Type B pancreatic cell (in vitro differentiated cells): ENCODE measurements around the gene SHANK2. TPM values are rescaled to one million over a fixed set of nuclear protein-coding genes. Genes with fewer than 3 reads are reported as not detected.

Experiments used
- DNase-seq: peaks from one replicate; pipeline ENCODE4 v3.0.0; 2021; ENCODE audit warnings: mixed read lengths; ENCODE audit not compliant: unreplicated experiment; ENCODE audit errors: extremely low spot score
- H3K27ac Mint-ChIP-seq: 2 replicates; pipeline ENCODE4 v1.8.0; 2021; ENCODE audit warnings: mild to moderate bottlenecking, mixed read lengths
- H3K27me3 Mint-ChIP-seq: 2 replicates; pipeline ENCODE4 v1.8.0; 2021; ENCODE audit warnings: mixed read lengths
- H3K36me3 Mint-ChIP-seq: 2 replicates; pipeline ENCODE4 v1.8.0; 2021; ENCODE audit warnings: mixed read lengths
- H3K4me1 Mint-ChIP-seq: one replicate; pipeline ENCODE4 v1.8.0; 2021; ENCODE audit warnings: mixed read lengths; ENCODE audit not compliant: unreplicated experiment
- H3K4me3 Mint-ChIP-seq: 2 replicates; pipeline ENCODE4 v1.8.0; 2021; ENCODE audit warnings: mild to moderate bottlenecking, mixed read lengths
- H3K9me3 Mint-ChIP-seq: 2 replicates; pipeline ENCODE4 v1.8.0; 2021; ENCODE audit warnings: mixed read lengths
- total RNA-seq: library from RNA; stranded (reverse); gene quantifications from 2 replicates; pipeline ENCODE4 v1.2.1, GENCODE V29; 2021; ENCODE audit warnings: low replicate concordance
- TF ChIP-seq, protein P1 (sequence below): fragments of 200-600 bp; sonication (generic); conservative IDR thresholded peaks from 2 replicates; pipeline ENCODE4 v1.5.0; 2021; ENCODE audit warnings: antibody characterized with exemption, mild to moderate bottlenecking

SHANK2 gene
- total RNA-seq, 1 donor from 2014 or later = 49.4 TPM

DNA sequence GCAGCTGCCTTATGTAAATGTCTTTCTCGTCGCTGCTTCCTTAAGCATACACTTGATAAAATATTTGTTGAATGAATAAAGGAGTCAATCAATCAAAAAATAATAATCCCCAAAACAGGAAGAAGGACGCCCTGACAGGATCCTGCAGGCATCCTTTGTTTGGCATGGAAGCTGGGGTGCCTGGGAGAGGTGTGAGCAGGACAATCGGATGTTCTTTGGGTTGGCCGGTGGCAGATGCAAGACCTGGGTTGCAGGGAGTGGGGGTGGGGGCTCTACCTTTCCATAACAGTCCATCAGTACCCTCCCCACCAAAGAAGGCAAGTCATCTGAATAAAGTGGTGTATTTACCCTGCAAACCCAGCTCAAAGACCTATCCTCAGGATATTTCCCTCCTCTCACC, 1.4 kb upstream of the SHANK2 start:
- Mint-ChIP-seq H3K27me3 (peaks cover 26% of the 10 kb centered on the region), H3K4me3 (peak overlapping the region; percentile 88), H3K27ac (peak overlapping the region; percentile 94), H3K9me3 (peaks cover 5% of the 10 kb centered on the region), H3K4me1 (peaks cover 39% of the 10 kb centered on the region), H3K36me3 (peaks cover 4% of the 10 kb centered on the region)
- no peak for DNase-seq
- TF ChIP-seq, protein P1, sequence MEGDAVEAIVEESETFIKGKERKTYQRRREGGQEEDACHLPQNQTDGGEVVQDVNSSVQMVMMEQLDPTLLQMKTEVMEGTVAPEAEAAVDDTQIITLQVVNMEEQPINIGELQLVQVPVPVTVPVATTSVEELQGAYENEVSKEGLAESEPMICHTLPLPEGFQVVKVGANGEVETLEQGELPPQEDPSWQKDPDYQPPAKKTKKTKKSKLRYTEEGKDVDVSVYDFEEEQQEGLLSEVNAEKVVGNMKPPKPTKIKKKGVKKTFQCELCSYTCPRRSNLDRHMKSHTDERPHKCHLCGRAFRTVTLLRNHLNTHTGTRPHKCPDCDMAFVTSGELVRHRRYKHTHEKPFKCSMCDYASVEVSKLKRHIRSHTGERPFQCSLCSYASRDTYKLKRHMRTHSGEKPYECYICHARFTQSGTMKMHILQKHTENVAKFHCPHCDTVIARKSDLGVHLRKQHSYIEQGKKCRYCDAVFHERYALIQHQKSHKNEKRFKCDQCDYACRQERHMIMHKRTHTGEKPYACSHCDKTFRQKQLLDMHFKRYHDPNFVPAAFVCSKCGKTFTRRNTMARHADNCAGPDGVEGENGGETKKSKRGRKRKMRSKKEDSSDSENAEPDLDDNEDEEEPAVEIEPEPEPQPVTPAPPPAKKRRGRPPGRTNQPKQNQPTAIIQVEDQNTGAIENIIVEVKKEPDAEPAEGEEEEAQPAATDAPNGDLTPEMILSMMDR = no peak

DNA sequence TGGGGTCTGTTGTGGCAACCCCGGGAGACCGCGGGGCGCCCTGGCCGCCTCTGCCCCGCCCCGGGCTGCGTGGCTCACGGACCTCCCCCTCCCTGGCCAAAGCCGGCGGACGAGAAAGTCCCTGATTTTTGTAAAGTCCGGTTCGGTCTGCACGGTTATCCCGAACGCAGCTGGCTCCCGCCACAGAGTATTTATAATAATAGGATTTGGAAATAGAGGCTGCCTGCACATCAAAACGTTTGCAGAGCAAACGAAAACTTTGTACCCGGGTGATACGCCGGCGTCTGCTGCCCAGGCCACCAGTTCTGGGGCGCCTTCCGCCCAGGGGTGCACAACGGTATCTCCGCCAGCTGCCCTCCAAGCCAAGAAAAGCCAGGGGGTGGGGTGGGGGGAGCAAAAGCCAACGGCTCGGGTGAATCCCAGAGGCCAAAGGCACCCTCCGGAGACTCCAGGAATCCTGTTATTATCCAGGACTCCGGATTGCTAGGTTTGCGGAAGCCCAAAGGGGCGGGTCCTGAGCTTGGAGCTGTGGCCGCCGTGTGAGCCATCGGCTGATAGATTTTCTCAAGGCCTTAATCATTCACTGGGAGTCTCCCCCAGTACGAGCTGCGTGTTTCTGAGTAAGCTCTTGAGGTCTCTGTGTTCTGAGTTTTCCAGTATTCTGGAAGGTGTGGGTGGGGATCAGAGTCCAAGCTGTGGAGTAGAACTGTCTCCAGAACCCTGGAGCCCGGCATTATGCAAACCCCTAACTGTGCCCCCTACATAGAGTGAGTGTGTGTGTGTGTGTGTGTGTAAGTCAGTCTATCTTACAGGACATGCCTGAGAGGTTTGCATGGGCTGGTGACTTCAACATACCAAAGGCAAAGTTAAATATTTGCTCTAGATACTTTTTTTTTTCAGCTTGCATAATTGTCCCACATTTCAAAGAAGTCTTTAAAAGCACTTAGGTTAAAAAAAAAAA, 673 bp upstream of the SHANK2 start:
- no peak for DNase-seq
- TF ChIP-seq, protein P1 = no peak
- Mint-ChIP-seq H3K9me3 (no peaks in the 10 kb centered on the region), H3K27me3 (peaks cover 28% of the 10 kb centered on the region), H3K4me3 (peak overlapping the region; percentile 88), H3K27ac (peak overlapping the region; percentile 94), H3K36me3 (peaks cover 4% of the 10 kb centered on the region), H3K4me1 (peaks cover 46% of the 10 kb centered on the region)

DNA sequence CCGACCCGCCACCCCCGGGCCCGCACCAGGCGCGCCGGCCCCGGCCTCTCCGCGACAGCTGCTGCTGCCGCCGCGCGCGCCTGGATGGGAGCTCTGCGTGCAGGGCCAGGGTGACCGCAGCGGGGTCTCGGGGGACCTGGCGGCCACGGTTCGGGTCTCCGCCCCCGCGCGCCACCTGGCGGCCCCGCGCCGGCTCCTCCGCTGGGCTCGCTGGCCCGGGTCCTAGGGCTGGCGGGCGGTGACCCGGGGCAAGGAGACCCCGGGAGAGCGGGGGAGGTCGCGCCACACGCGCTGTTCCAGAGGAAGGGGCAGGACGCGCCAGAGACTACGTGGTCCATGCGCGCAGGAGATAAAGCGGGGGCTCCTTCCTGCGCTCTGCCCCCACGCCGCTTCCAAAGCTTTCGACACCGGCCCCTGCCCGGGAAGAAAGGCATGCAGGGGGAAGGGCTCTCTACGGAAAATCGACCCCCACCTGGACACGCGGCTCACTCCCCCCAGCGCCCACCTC, 562 bp downstream of the SHANK2 start:
- TF ChIP-seq, protein P1 = peak; percentile 71
- H3K9me3 Mint-ChIP-seq = no peaks in the 10 kb centered on the region
- peak overlapping the region; percentile 87 for H3K4me3 Mint-ChIP-seq
- peaks cover 28% of the 10 kb centered on the region for H3K27me3 Mint-ChIP-seq
- peaks cover 56% of the 10 kb centered on the region for H3K4me1 Mint-ChIP-seq
- H3K36me3 Mint-ChIP-seq = peaks cover 4% of the 10 kb centered on the region
- DNase-seq = no peak
- H3K27ac Mint-ChIP-seq = no peak overlapping the region

DNA sequence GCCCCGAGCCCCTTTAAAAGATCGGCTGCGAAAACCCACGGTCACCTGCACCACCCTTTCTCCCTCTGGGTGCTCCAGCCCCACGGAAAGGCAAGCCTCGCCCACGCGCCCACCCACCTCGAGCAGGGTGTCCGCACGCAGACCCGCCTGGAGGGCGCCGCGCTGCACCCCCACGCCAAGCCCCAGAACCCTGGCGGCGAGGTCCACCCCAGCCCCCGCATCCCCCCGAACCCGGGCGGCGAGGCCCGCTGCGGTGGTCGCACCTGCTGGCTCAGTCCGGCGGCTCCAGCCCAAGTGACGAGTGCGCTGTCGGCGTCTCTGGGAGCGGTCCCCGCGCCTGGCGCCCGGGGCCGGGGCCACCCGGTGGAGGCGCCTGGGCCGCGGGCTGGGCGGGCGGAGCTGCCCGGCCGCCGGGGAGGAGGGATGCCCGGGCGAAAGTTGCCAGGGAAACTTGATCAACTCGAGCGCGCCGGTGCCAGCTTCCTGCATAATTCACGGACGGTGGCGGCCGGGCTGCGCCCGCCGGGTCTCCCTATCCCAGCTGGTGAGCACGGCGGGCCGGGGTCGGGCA, 1.1 kb downstream of the SHANK2 start:
- TF ChIP-seq, protein P1 = no peak
- no peaks in the 10 kb centered on the region for H3K9me3 Mint-ChIP-seq
- peak overlapping the region; percentile 58 for H3K27ac Mint-ChIP-seq
- DNase-seq = no peak
- peaks cover 4% of the 10 kb centered on the region for H3K36me3 Mint-ChIP-seq
- H3K4me1 Mint-ChIP-seq = peaks cover 61% of the 10 kb centered on the region
- H3K27me3 Mint-ChIP-seq = peaks cover 28% of the 10 kb centered on the region
- H3K4me3 Mint-ChIP-seq = peak overlapping the region; percentile 87

DNA sequence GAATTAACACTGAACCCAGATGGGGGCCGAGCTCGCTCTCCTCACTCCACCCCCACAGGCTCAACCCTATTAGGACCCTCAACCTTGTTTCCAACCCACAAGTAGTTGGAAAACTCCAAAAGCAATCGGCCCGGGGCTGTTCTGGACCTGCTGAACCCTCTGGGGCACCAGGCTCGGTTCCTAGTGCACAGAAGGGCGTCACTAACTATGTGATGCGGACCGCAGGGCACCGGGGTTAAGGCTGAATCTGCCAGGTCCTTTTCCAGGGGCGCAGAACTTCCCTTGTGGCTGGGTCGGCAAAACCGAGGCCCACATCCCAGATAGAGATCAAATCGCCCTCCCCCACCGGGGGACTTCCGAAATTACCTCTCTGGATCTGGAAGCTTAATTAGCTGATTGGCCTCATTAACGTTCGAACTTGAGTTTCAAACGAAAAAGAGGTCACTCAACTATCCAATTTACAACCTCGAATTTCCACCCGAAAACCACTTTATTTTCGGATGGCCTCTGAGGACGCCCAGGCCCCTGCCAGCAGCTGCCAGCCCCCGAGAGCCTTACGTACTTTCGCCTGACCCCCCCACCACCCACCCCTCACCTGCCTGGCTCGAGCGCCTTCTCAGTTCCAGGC, 1.7 kb downstream of the SHANK2 start:
- DNase-seq = no peak
- Mint-ChIP-seq H3K9me3 (no peaks in the 10 kb centered on the region), H3K36me3 (peaks cover 4% of the 10 kb centered on the region), H3K4me3 (peak overlapping the region; percentile 87), H3K27me3 (peaks cover 28% of the 10 kb centered on the region), H3K4me1 (peaks cover 57% of the 10 kb centered on the region), H3K27ac (peak overlapping the region; percentile 58)
- TF ChIP-seq, protein P1 = no peak
